Activated naive CD8-positive, alpha-beta T cell (primary cell): Measurements from ENCODE around the gene PDE4D.
"Not testable (repeated sequence)": the region's sequence is repeated elsewhere in the genome, so short reads cannot be mapped to it uniquely, and the experiment has no call there.

Experiments used
- H3K27ac Mint-ChIP-seq: one replicate; pipeline ENCODE4 v1.8.0; 2021; ENCODE audit warnings: mixed read lengths
- H3K27me3 Mint-ChIP-seq: one replicate; pipeline ENCODE4 v1.8.0; 2021; ENCODE audit warnings: mixed read lengths
- H3K36me3 Mint-ChIP-seq: one replicate; pipeline ENCODE4 v1.8.0; 2021; ENCODE audit warnings: mixed read lengths
- H3K4me1 Mint-ChIP-seq: one replicate; pipeline ENCODE4 v1.8.0; 2021; ENCODE audit warnings: low read depth, mixed read lengths
- H3K4me3 Mint-ChIP-seq: one replicate; pipeline ENCODE4 v1.8.0; 2021; ENCODE audit warnings: mild to moderate bottlenecking, mixed read lengths
- H3K9me3 Mint-ChIP-seq: one replicate; pipeline ENCODE4 v1.8.0; 2021; ENCODE audit warnings: low read depth, mixed read lengths

The PDE4D gene

GRCh38 chr5:59758566-59758965 lies 135.0 kb downstream of the PDE4D start:
- Mint-ChIP-seq H3K4me3 (no peak overlapping the region), H3K36me3 (no peaks in the 10 kb centered on the region), H3K27ac (no peak overlapping the region), H3K27me3 (peaks cover 2% of the 10 kb centered on the region), H3K9me3 (no peaks in the 10 kb centered on the region), H3K4me1 (no peaks in the 10 kb centered on the region)

- Mint-ChIP-seq H3K4me1 (no peaks in the 10 kb centered on the region), H3K27me3 (peaks cover 2% of the 10 kb centered on the region), H3K9me3 (no peaks in the 10 kb centered on the region), H3K36me3 (no peaks in the 10 kb centered on the region), H3K27ac (no peak overlapping the region), H3K4me3 (no peak overlapping the region)
These were observed 136.1 kb downstream of the PDE4D start for GRCh38 chr5:59757442-59757841.

GRCh38 chr5:59756373-59757035 lies 137.0 kb downstream of the PDE4D start:
- Mint-ChIP-seq H3K36me3 (no peaks in the 10 kb centered on the region), H3K4me1 (no peaks in the 10 kb centered on the region), H3K9me3 (no peaks in the 10 kb centered on the region), H3K27ac (no peak overlapping the region), H3K27me3 (peaks cover 2% of the 10 kb centered on the region), H3K4me3 (no peak overlapping the region)

GRCh38 chr5:59755476-59755875 lies 138.1 kb downstream of the PDE4D start:
- Mint-ChIP-seq H3K27me3 (peaks cover 2% of the 10 kb centered on the region), H3K4me1 (no peaks in the 10 kb centered on the region), H3K27ac (no peak overlapping the region), H3K4me3 (no peak overlapping the region), H3K9me3 (no peaks in the 10 kb centered on the region), H3K36me3 (no peaks in the 10 kb centered on the region)

GRCh38 chr5:59753599-59753998 lies 139.9 kb downstream of the PDE4D start:
- Mint-ChIP-seq H3K4me3 (no peak overlapping the region), H3K27ac (no peak overlapping the region), H3K36me3 (no peaks in the 10 kb centered on the region), H3K27me3 (no peaks in the 10 kb centered on the region), H3K9me3 (no peaks in the 10 kb centered on the region), H3K4me1 (no peaks in the 10 kb centered on the region)

GRCh38 chr5:59749782-59750520 lies 143.6 kb downstream of the PDE4D start:
- Mint-ChIP-seq H3K27me3 (no peaks in the 10 kb centered on the region), H3K4me1 (no peaks in the 10 kb centered on the region), H3K4me3 (no peak overlapping the region), H3K36me3 (no peaks in the 10 kb centered on the region), H3K9me3 (no peaks in the 10 kb centered on the region), H3K27ac (no peak overlapping the region)

- not testable (repeated sequence) for H3K27ac Mint-ChIP-seq, H3K9me3 Mint-ChIP-seq, H3K4me3 Mint-ChIP-seq, H3K27me3 Mint-ChIP-seq, H3K36me3 Mint-ChIP-seq, H3K4me1 Mint-ChIP-seq
These were observed 145.4 kb downstream of the PDE4D start for GRCh38 chr5:59748036-59748663.

- no peaks in the 10 kb centered on the region for H3K9me3 Mint-ChIP-seq
- H3K27me3 Mint-ChIP-seq: no peaks in the 10 kb centered on the region
- no peaks in the 10 kb centered on the region for H3K36me3 Mint-ChIP-seq
- no peak overlapping the region for H3K27ac Mint-ChIP-seq
- H3K4me3 Mint-ChIP-seq: no peak overlapping the region
- no peaks in the 10 kb centered on the region for H3K4me1 Mint-ChIP-seq
These were observed 147.2 kb downstream of the PDE4D start for GRCh38 chr5:59746241-59746765.

- Mint-ChIP-seq H3K36me3 (no peaks in the 10 kb centered on the region), H3K9me3 (no peaks in the 10 kb centered on the region), H3K27ac (no peak overlapping the region), H3K27me3 (peaks cover 2% of the 10 kb centered on the region), H3K4me1 (no peaks in the 10 kb centered on the region), H3K4me3 (no peak overlapping the region)
These were observed 148.1 kb downstream of the PDE4D start for GRCh38 chr5:59745415-59745863.

GRCh38 chr5:59744531-59744992 lies 149.0 kb downstream of the PDE4D start:
- no peaks in the 10 kb centered on the region for H3K36me3 Mint-ChIP-seq
- H3K4me1 Mint-ChIP-seq: no peaks in the 10 kb centered on the region
- no peaks in the 10 kb centered on the region for H3K9me3 Mint-ChIP-seq
- peaks cover 2% of the 10 kb centered on the region for H3K27me3 Mint-ChIP-seq
- no peak overlapping the region for H3K4me3 Mint-ChIP-seq
- H3K27ac Mint-ChIP-seq: no peak overlapping the region

GRCh38 chr5:59741599-59741998 lies 151.9 kb downstream of the PDE4D start:
- Mint-ChIP-seq H3K27ac (no peak overlapping the region), H3K27me3 (peaks cover 2% of the 10 kb centered on the region), H3K9me3 (no peaks in the 10 kb centered on the region), H3K4me1 (no peaks in the 10 kb centered on the region), H3K4me3 (no peak overlapping the region), H3K36me3 (no peaks in the 10 kb centered on the region)

GRCh38 chr5:59738024-59738423 lies 155.5 kb downstream of the PDE4D start:
- no peaks in the 10 kb centered on the region for H3K4me1 Mint-ChIP-seq

GRCh38 chr5:59732806-59733205 lies 160.7 kb downstream of the PDE4D start:
- no peak overlapping the region for H3K4me3 Mint-ChIP-seq
- no peaks in the 10 kb centered on the region for H3K9me3 Mint-ChIP-seq
- H3K4me1 Mint-ChIP-seq: no peaks in the 10 kb centered on the region
- H3K27ac Mint-ChIP-seq: no peak overlapping the region
- H3K27me3 Mint-ChIP-seq: peaks cover 3% of the 10 kb centered on the region
- H3K36me3 Mint-ChIP-seq: no peaks in the 10 kb centered on the region

More at GRCh38 chr5:59738024-59738423, 155.5 kb downstream of the PDE4D start:
- Mint-ChIP-seq H3K9me3 (no peaks in the 10 kb centered on the region), H3K27me3 (peaks cover 2% of the 10 kb centered on the region), H3K4me3 (no peak overlapping the region), H3K27ac (no peak overlapping the region), H3K36me3 (no peaks in the 10 kb centered on the region)

GRCh38 chr5:59732301-59732700 lies 161.2 kb downstream of the PDE4D start:
- H3K27ac Mint-ChIP-seq: no peak overlapping the region
- H3K27me3 Mint-ChIP-seq: peaks cover 3% of the 10 kb centered on the region
- no peaks in the 10 kb centered on the region for H3K9me3 Mint-ChIP-seq
- no peaks in the 10 kb centered on the region for H3K4me1 Mint-ChIP-seq
- H3K36me3 Mint-ChIP-seq: no peaks in the 10 kb centered on the region
- no peak overlapping the region for H3K4me3 Mint-ChIP-seq

GRCh38 chr5:59731809-59732208 lies 161.7 kb downstream of the PDE4D start:
- no peak overlapping the region for H3K4me3 Mint-ChIP-seq
- peaks cover 3% of the 10 kb centered on the region for H3K27me3 Mint-ChIP-seq
- no peaks in the 10 kb centered on the region for H3K9me3 Mint-ChIP-seq
- no peaks in the 10 kb centered on the region for H3K36me3 Mint-ChIP-seq
- no peaks in the 10 kb centered on the region for H3K4me1 Mint-ChIP-seq
- H3K27ac Mint-ChIP-seq: no peak overlapping the region
